Measurements from ENCODE around the gene TRIP13. TPM values are rescaled to one million over a fixed set of nuclear protein-coding genes. Genes with fewer than 3 reads are reported as not detected.
A peak's percentile ranks its signal among the peaks of the same experiment; 100 is the strongest.

Gene TRIP13
- total and polyA plus RNA-seq, 9 of the 15 experiments (the other 6 are each of a cell fraction or from before 2014, with no cell fraction given) = 24.1 to 116 (median 53.2) TPM

GRCh38 chr5:892394-893136, at the start of gene TRIP13, which contains the start of gene BRD9 (continued):
- TF ChIP-seq CBX3 (IDR thresholded peaks at IDR 0.05; ENCODE audit: borderline replicate concordance in 1 of 2, low read length in 2 of 2) (no peak), ZNF589 (CRISPR knock-in tag; IDR thresholded peaks at IDR 0.05; ENCODE audit: low read depth) (no peak), CCNT2 (IDR thresholded peaks at IDR 0.05; ENCODE audit: borderline replicate concordance, extremely low read depth, insufficient read length, low read depth, low read length) (peak; percentile 93), ETS1 (conservative IDR thresholded peaks at IDR 0.05; ENCODE audit: control insufficient read depth, low read depth, low read length) (peak; percentile 86; the same call in 1 of the 2 replicates), HDGF (IDR thresholded peaks at IDR 0.05) (no peak), NR0B1 (IDR thresholded peaks at IDR 0.05; ENCODE audit: partially characterized antibody) (no peak), TSHZ1 (CRISPR knock-in tag; IDR thresholded peaks at IDR 0.05) (no peak), ZNF668 (CRISPR knock-in tag; IDR thresholded peaks at IDR 0.05) (0 out of 2 replicates have a peak, but pooled peaks have one; percentile 21), ARID3B (CRISPR knock-in tag; IDR thresholded peaks at IDR 0.05; ENCODE audit: borderline replicate concordance) (no peak), BRD4 (IDR thresholded peaks at IDR 0.05) (no peak), USF2 (CRISPR knock-in tag; IDR thresholded peaks at IDR 0.05) (no peak), ZNF354B (CRISPR knock-in tag; IDR thresholded peaks at IDR 0.05) (no peak), PRDM10 (IDR thresholded peaks at IDR 0.05; ENCODE audit: partially characterized antibody) (no peak), SMAD1 (IDR thresholded peaks at IDR 0.05; ENCODE audit: low read depth, low read length, partially characterized antibody) (peak; percentile 74)

All from K562 (cell line).